GM18511 (cell line): ENCODE data around the gene QRICH2.
"Not testable (repeated sequence)": the region's sequence is repeated elsewhere in the genome, so short reads cannot be mapped to it uniquely, and the experiment has no call there.

Source experiments
- ATAC-seq: cut with Tn5 transposase; IDR thresholded peaks from one replicate; pipeline ENCODE4 v1.9.1; 2021; ENCODE audit warnings: mild to moderate bottlenecking, moderate library complexity; ENCODE audit not compliant: unreplicated experiment

Gene QRICH2

GRCh38 chr17:76307966-76308338 lies at the start of gene QRICH2:
QRICH2 (minus strand) TSS chr17:76308276; CDS start chr17:76307998, 278 bp downstream.
- no peak for ATAC-seq

GRCh38 chr17:76357597-76358158 lies 49.6 kb upstream of the QRICH2 start:
- no peak for ATAC-seq

- no peak for ATAC-seq
Observed at GRCh38 chr17:76356803-76357456, 48.9 kb upstream of the QRICH2 start.

GRCh38 chr17:76354747-76355310 lies 46.8 kb upstream of the QRICH2 start:
- no peak for ATAC-seq

- ATAC-seq, result no peak
Observed at GRCh38 chr17:76354317-76354729, 46.2 kb upstream of the QRICH2 start.

GRCh38 chr17:76353599-76354316 lies 45.7 kb upstream of the QRICH2 start, which contains the start of gene PRPSAP1:
PRPSAP1 (minus strand) TSS chr17:76353916; CDS start chr17:76353703, 213 bp downstream.
- ATAC-seq, result peak; percentile 92

- peak; percentile 25 for ATAC-seq
Observed at GRCh38 chr17:76353004-76353598, 45.0 kb upstream of the QRICH2 start.

GRCh38 chr17:76351526-76352071 lies 43.5 kb upstream of the QRICH2 start:
- ATAC-seq, result no peak

GRCh38 chr17:76350463-76350862 lies 42.4 kb upstream of the QRICH2 start:
- no peak for ATAC-seq

GRCh38 chr17:76346936-76347335 lies 38.9 kb upstream of the QRICH2 start:
- ATAC-seq, result not testable (repeated sequence)

- no peak for ATAC-seq
Observed at GRCh38 chr17:76345377-76345974, 37.4 kb upstream of the QRICH2 start.

GRCh38 chr17:76343106-76343505 lies 35.0 kb upstream of the QRICH2 start:
- no peak for ATAC-seq

- no peak for ATAC-seq
Observed at GRCh38 chr17:76341301-76341700, 33.2 kb upstream of the QRICH2 start.

- no peak for ATAC-seq
Observed at GRCh38 chr17:76337413-76337777, 29.3 kb upstream of the QRICH2 start.

GRCh38 chr17:76336756-76337412 lies 28.8 kb upstream of the QRICH2 start:
- ATAC-seq, result no peak

- ATAC-seq, result no peak
Observed at GRCh38 chr17:76335716-76336381, 27.8 kb upstream of the QRICH2 start.

- ATAC-seq, result no peak
Observed at GRCh38 chr17:76333673-76334505, 25.8 kb upstream of the QRICH2 start.

GRCh38 chr17:76331083-76331482 lies 23.0 kb upstream of the QRICH2 start:
- ATAC-seq, result no peak

GRCh38 chr17:76329664-76330063 lies 21.6 kb upstream of the QRICH2 start:
- no peak for ATAC-seq
